Measurements from ENCODE around the gene SCARF2.
"Not testable (repeated sequence)": the region's sequence is repeated elsewhere in the genome, so short reads cannot be mapped to it uniquely, and the experiment has no call there.

The SCARF2 gene, protein sequence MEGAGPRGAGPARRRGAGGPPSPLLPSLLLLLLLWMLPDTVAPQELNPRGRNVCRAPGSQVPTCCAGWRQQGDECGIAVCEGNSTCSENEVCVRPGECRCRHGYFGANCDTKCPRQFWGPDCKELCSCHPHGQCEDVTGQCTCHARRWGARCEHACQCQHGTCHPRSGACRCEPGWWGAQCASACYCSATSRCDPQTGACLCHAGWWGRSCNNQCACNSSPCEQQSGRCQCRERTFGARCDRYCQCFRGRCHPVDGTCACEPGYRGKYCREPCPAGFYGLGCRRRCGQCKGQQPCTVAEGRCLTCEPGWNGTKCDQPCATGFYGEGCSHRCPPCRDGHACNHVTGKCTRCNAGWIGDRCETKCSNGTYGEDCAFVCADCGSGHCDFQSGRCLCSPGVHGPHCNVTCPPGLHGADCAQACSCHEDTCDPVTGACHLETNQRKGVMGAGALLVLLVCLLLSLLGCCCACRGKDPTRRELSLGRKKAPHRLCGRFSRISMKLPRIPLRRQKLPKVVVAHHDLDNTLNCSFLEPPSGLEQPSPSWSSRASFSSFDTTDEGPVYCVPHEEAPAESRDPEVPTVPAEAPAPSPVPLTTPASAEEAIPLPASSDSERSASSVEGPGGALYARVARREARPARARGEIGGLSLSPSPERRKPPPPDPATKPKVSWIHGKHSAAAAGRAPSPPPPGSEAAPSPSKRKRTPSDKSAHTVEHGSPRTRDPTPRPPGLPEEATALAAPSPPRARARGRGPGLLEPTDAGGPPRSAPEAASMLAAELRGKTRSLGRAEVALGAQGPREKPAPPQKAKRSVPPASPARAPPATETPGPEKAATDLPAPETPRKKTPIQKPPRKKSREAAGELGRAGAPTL

GRCh38 chr22:20437613-20438426, at the start of gene SCARF2:
Gene SCARF2, minus strand, starts transcription at chr22:20437825. Its CDS starts 71 bp downstream, at chr22:20437754.
- DNase-seq (ENCODE audit: low read depth) = no peak

- no peak for DNase-seq (ENCODE audit: low read depth)
Observed at GRCh38 chr22:20486229-20486628, 48.6 kb upstream of the SCARF2 start.

- no peak for DNase-seq (ENCODE audit: low read depth)
Observed at GRCh38 chr22:20484948-20485683, 47.5 kb upstream of the SCARF2 start.

DNA sequence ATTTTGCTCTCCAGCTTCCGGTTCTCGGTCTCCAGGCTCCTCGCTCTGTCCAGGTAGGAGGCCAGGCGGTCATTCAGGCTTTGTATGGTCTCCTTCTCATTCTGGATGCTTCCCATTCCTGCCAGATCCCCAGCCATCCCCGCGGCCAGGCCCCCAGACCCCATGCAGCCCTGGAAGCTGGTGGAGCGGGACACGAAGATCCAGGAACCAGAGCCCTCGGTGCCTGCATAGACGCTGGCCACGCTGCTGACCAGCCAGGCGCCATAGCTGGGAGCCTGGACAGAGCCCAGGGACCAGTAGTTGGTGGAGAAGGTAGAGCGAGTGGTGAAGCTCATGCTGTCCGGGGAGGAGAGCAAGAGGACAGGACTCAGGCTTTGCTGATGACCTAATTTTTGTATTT, 46.1 kb upstream of the SCARF2 start:
- DNase-seq (ENCODE audit: low read depth) = no peak

- not testable (repeated sequence) for DNase-seq (ENCODE audit: low read depth)
Observed at GRCh38 chr22:20483143-20483506, 45.5 kb upstream of the SCARF2 start.

DNA sequence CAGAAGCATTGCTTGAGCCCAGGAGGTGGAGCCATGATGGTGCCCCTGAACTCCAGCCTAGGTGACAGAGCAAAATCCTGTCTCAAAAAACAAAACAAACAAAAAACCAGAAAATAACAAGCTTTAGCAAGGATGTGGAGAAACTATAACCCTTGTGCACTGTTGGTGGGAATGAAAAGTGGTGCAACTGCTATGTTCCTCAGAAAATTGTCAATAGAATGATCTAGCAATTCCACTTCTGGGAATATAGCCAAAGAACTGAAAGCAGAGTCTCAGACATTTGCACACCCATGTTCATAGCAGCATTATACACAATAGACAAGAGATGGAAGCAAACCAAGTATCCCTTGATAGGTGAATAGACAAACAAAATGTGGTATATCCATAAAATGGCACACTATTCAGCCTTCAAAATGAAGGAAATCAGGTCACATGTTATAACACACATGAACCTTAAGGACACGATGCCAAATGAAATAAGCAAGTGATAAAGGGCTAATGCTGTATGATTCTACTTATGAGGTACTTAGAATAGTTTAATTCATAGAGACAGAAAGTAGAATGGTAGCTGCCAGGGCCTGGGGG, 42.1 kb upstream of the SCARF2 start:
- DNase-seq (ENCODE audit: low read depth) = no peak

- DNase-seq (ENCODE audit: low read depth) = not testable (repeated sequence)
Observed at GRCh38 chr22:20478059-20478458, 40.4 kb upstream of the SCARF2 start.

DNA sequence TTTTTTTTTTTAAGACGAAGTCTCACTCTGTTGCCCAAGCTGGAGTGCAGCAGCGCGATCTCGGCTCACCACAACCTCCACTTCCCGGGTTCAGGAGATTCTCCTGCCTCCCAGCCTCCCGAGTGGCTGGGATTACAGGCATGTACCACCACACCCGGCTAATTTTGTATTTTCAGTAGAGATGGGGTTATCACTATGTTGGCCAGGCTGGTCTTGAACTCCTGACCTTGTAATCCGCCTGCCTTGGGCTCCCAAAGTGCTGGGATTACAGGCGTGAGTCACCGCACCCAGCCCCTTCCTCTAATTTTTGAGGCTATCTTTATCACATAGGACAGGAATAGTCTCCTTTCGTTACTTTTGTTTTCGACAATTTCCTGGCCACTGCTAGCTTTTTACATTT, 37.9 kb upstream of the SCARF2 start:
- DNase-seq (ENCODE audit: low read depth) = not testable (repeated sequence)

DNA sequence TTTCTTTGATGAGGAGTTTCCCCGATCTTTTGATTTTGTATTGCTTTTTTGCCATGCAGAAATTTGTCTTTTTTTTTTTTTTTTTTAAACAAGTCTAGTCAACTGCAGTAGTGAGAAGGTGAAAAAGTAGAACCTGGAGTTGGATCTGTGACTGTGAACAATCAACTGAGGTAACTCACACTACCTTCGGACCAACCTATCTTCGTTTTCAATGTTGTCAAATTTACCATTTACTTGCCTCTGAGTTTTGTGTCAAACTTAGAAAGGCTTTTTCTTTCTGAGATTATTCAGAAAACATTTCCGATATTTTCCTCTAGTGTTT, 37.5 kb upstream of the SCARF2 start:
- DNase-seq (ENCODE audit: low read depth) = no peak

GRCh38 chr22:20472629-20473442, 35.2 kb upstream of the SCARF2 start:
- no peak for DNase-seq (ENCODE audit: low read depth)

DNA sequence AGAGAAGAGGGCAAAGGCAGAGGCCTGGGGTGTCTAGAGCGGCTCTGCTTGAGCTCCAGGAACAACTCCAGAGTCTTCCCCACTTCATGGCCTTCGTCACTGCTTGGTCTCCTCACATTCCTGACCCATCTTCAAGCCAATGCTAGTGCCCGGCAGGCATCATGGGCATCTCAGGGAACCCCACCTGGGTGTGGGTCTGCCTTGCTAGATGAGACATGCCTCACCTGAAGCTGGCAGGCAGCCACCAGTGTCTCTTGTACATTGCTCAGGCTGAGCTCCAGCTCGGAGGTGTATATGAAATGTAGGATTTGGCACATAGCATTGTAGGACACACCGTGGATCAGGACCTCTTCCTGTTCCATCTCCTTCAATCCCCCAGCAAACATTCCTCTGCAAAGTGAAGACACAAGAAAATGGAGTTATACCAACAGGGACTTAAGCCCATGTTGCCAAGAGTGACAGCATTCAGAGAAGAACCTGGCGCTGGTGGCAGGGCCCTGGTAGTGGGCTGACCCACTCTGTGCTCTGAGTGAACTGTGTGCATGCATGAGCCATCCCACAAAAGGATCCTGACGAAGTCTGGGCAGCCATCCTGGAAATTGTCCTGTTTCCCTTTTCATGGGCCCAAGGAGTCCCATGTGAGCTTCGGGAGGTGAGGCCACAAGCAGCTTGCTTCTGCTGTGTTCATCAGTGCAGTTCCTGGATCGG, 33.7 kb upstream of the SCARF2 start:
- DNase-seq (ENCODE audit: low read depth) = no peak

DNA sequence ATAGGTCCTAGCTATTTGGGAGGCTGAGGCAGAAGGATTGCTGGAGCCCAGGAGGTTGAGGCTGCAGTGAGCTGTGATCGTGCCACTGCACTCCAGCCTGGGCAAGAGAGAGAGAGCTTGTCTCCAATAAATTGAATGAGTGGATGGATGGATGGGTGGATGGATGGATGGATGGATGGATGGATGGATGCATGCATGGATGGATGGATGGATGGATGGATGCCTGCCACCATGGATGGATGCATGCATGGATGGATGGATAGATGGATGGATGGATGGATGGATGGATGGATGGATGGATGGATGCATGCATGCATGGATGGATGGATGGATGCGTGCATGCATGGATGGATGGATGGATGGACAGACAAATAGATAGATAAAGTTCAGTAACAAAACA, 32.9 kb upstream of the SCARF2 start:
- not testable (repeated sequence) for DNase-seq (ENCODE audit: low read depth)

- DNase-seq (ENCODE audit: low read depth) = no peak
Observed at GRCh38 chr22:20469110-20469868, 31.7 kb upstream of the SCARF2 start.

- no peak for DNase-seq (ENCODE audit: low read depth)
Observed at GRCh38 chr22:20466659-20467379, 29.2 kb upstream of the SCARF2 start.

DNA sequence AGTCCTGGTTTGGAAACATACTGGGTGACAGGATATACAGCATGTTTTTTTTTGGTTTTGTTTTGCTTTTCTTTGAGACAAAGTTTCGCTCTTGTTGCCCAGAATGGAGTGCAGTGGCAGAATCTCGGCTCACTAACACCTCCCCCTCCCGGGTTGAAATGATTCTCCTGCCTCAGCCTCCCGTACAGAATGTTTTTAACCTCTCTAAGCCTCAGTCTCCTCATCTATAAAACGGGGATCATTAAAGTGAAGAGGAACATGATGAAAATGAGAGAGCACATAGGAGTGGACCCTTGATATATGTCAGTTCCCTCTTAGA, 28.1 kb upstream of the SCARF2 start:
- DNase-seq (ENCODE audit: low read depth) = no peak

GRCh38 chr22:20464912-20465758, 27.5 kb upstream of the SCARF2 start:
- DNase-seq (ENCODE audit: low read depth) = no peak

- peak; percentile 45 for DNase-seq (ENCODE audit: low read depth)
Observed at GRCh38 chr22:20464096-20464614, 26.5 kb upstream of the SCARF2 start.
